HepG2 (cell line): Measurements from ENCODE around the gene CD109. TPM values are rescaled to one million over a fixed set of nuclear protein-coding genes. Genes with fewer than 3 reads are reported as not detected.

ENCODE experiments used
- ATAC-seq: fragments of 200-7000 bp; cut with Tn5 transposase; 3 replicates; pipeline ENCODE4 v1.9.1; 2020; ENCODE audit warnings: mild to moderate bottlenecking, moderate library complexity
- BruUV-seq: library from RNA; stranded (reverse); fragments of 400-500 nt; replicated peaks from 2 replicates; lab custom pipeline; 2021; lab: Mats Ljungman, UMichigan
- CTCF ChIA-PET: fragments of 300-600 bp; formaldehyde crosslinking; extraction: SDS; loops from one replicate; lab custom pipeline; 2021; ENCODE audit warnings: low total read pairs, inconsistent platforms, low intra/inter-chr PET ratio; lab: Yijun Ruan, JAX
- POLR2A ChIA-PET: fragments of 350-600 bp; sonication (Branson Sonifier 250); formaldehyde crosslinking; loops from one replicate; lab custom pipeline; 2020; ENCODE audit warnings: antibody characterized with exemption, inconsistent platforms; lab: Yijun Ruan, JAX
- DNase-seq: peaks from one replicate; pipeline ENCODE4 v3.0.0-alpha.2; 2015; ENCODE audit warnings: low spot score
- FAIRE-seq: peaks from 3 replicates; lab custom pipeline; 2011; peaks lifted over from hg19 to GRCh38; lab: Jason Lieb, UNC
- H2AFZ ChIP-seq: one replicate; pipeline ENCODE4 v1.6.1; 2011; ENCODE audit warnings: low read length, inconsistent platforms
- H3K27ac ChIP-seq: fragments of 300-600 bp; 3 replicates; pipeline ENCODE4 v1.8.0; 2011; ENCODE audit warnings: mixed run types, mild to moderate bottlenecking, mixed read lengths, low read length, inconsistent platforms; ENCODE audit not compliant: insufficient read depth; ENCODE audit errors: extremely low read length
- H3K27me3 ChIP-seq, 2 experiments: fragments of 200-600 bp in 1 of 2; 2 replicates in 1 of 2; 3 replicates in 1 of 2; pipeline versions ENCODE4 v1.6.0 to v1.8.0; 2011; ENCODE audit warnings: low read length in 2 of 2, mild to moderate bottlenecking in 2 of 2, moderate library complexity in 2 of 2, inconsistent platforms in 1 of 2; ENCODE audit not compliant: insufficient read depth in 2 of 2, control insufficient read depth in 1 of 2
- H3K36me3 ChIP-seq, 2 experiments: fragments of 200-600 bp in 1 of 2; replicated peaks in 1 of 2; 2 replicates in 1 of 2; 3 replicates in 1 of 2; pipeline versions ENCODE4 v1.5.1 to v1.8.0; 2011; ENCODE audit warnings: low read length in 2 of 2, inconsistent platforms in 1 of 2; ENCODE audit not compliant: insufficient read depth in 2 of 2, control insufficient read depth in 1 of 2
- H3K4me1 ChIP-seq: 2 replicates; pipeline ENCODE4 v1.5.1; 2012; ENCODE audit warnings: low read length, inconsistent platforms; ENCODE audit not compliant: insufficient read depth
- H3K4me2 ChIP-seq: 2 replicates; pipeline ENCODE4 v1.6.0; 2011; ENCODE audit warnings: low read depth, low read length, inconsistent platforms
- H3K4me3 ChIP-seq, 3 experiments: fragments of 200-600 bp in 1 of 3; sonication (generic), shearing (Covaris generic) in 1 of 3; replicated peaks in 1 of 3; 2 replicates each; pipeline ENCODE4 v1.5.1; 2011 to 2016; ENCODE audit warnings: low read length in 3 of 3, inconsistent platforms in 2 of 3, low read depth in 2 of 3, mild to moderate bottlenecking in 2 of 3, control low read depth in 1 of 3, mixed read lengths in 1 of 3; ENCODE audit not compliant: insufficient read depth in 1 of 3
- H3K79me2 ChIP-seq: one replicate; pipeline ENCODE4 v1.6.1; 2011; ENCODE audit warnings: low read length, inconsistent platforms; ENCODE audit not compliant: insufficient read depth
- H3K9ac ChIP-seq: 2 replicates; pipeline ENCODE4 v1.6.0; 2011; ENCODE audit warnings: mild to moderate bottlenecking, low read depth, low read length, inconsistent platforms; ENCODE audit not compliant: insufficient read depth
- H3K9me3 ChIP-seq: 2 replicates; pipeline ENCODE4 v1.5.1; 2012; ENCODE audit warnings: mild to moderate bottlenecking, low read length
- H4K20me1 ChIP-seq: 2 replicates; pipeline ENCODE4 v1.6.0; 2011; ENCODE audit warnings: inconsistent platforms, mild to moderate bottlenecking, low read length, moderate library complexity; ENCODE audit not compliant: insufficient read depth
- ISX ChIP-seq: sonication (generic); formaldehyde crosslinking; conservative IDR thresholded peaks from 2 replicates; pipeline ENCODE4 v1.5.0; 2020; ENCODE audit warnings: missing genetic modification reagents
- KAT8 ChIP-seq: IDR thresholded peaks from 2 replicates; pipeline ENCODE4 v1.6.1; 2016; ENCODE audit warnings: missing genetic modification reagents, missing compliant biosample characterization
- MTA1 ChIP-seq: sonication (generic); formaldehyde crosslinking; IDR thresholded peaks from 2 replicates; pipeline ENCODE4 v1.4.0; 2020; ENCODE audit warnings: missing genetic modification reagents, mild to moderate bottlenecking, borderline replicate concordance
- NKX3-1 ChIP-seq: sonication (generic); formaldehyde crosslinking; IDR thresholded peaks from 2 replicates; pipeline ENCODE4 v1.5.0; 2020; ENCODE audit warnings: missing genetic modification reagents
- RBM22 ChIP-seq: fragments of 200-400 bp; formaldehyde crosslinking; optimal IDR thresholded peaks from 2 replicates; pipeline ENCODE3; 2017; ENCODE audit warnings: mild to moderate bottlenecking, low read length, moderate library complexity
- SNRNP70 ChIP-seq: fragments of 200-400 bp; formaldehyde crosslinking; IDR thresholded peaks from 2 replicates; pipeline ENCODE4 v1.6.1; 2017; ENCODE audit warnings: mild to moderate bottlenecking, low read depth, low read length, moderate library complexity
- WIZ ChIP-seq: sonication (generic); formaldehyde crosslinking; IDR thresholded peaks from 2 replicates; pipeline ENCODE4 v1.5.1; 2020; ENCODE audit warnings: mild to moderate bottlenecking, missing genetic modification reagents
- ZNF605 ChIP-seq: sonication (generic); formaldehyde crosslinking; IDR thresholded peaks from 2 replicates; pipeline ENCODE4 v1.8.0; 2022; ENCODE audit warnings: mild to moderate bottlenecking, missing genetic modification reagents
- WGBS: methylation state at CpG from one replicate; pipeline ENCODE4 v1.1.6; 2017; ENCODE audit warnings: low lambda C conversion rate; 5-methylcytosine and 5-hydroxymethylcytosine counted together
- in situ Hi-C: cut with HindIII; loops from 2 replicates; pipeline ENCODE4 v1.10.0; 2017; ENCODE audit warnings: low pct_unique_long_range_greater_than_20kb; ENCODE audit not compliant: extremely low pct_ligation_motif_present
- intact Hi-C: fragments of 100-400 bp; cut with micrococcal nuclease; formaldehyde crosslinking; loops from one replicate; pipeline ENCODE4 v1.10.0; 2022; ENCODE audit not compliant: unreplicated experiment
- polyA plus RNA-seq, 8 experiments: library from polyadenylated mRNA; depleted of rRNA in 3 of 8; stranded (reverse) in 7 of 8; unstranded in 1 of 8; fragments of >200 nt; fragmentation: Illumina TruSeq in 4 of 8; extraction: Trizol in 4 of 8; gene quantifications; 2 replicates each; pipeline versions ENCODE4 v1.2.1 to v1.2.3, GENCODE V29; 2011 to 2016; ENCODE audit warnings: low read depth in 4 of 8, missing spikeins in 1 of 8, mixed read lengths in 1 of 8; ENCODE audit not compliant: insufficient read depth in 1 of 8
- total RNA-seq, 5 experiments: library from RNA; depleted of rRNA; stranded (reverse); fragments of >200 nt; fragmentation: Illumina TruSeq; extraction: Trizol; gene quantifications; 2 replicates each; pipeline ENCODE4 v1.2.3, GENCODE V29; 2016; ENCODE audit warnings: low read depth in 1 of 5
- TF ChIP-seq, protein P1 (sequence below), 2 experiments: fragments of 450-650 bp in 1 of 2; sonication (generic) in 1 of 2; formaldehyde crosslinking; IDR thresholded peaks; 2 replicates each; pipeline versions ENCODE4 v1.5.0 to v1.8.0; 2020 to 2022; ENCODE audit warnings: mild to moderate bottlenecking in 1 of 2, missing genetic modification reagents in 1 of 2
- TF ChIP-seq, protein P2 (sequence below): sonication (generic); formaldehyde crosslinking; conservative IDR thresholded peaks from 2 replicates; pipeline ENCODE4 v1.8.0; 2022; ENCODE audit warnings: missing genetic modification reagents
- TF ChIP-seq, protein P3 (sequence below): IDR thresholded peaks from 2 replicates; pipeline ENCODE4 v1.6.1; 2016; ENCODE audit warnings: mild to moderate bottlenecking, missing biosample characterization, missing genetic modification reagents
- TF ChIP-seq, protein P4 (sequence below): sonication (generic); formaldehyde crosslinking; IDR thresholded peaks from 2 replicates; pipeline ENCODE4 v1.4.0; 2020; ENCODE audit warnings: missing genetic modification reagents, borderline replicate concordance
- TF ChIP-seq, protein P5 (sequence below): IDR thresholded peaks from 2 replicates; pipeline ENCODE4 v1.4.0; 2020; ENCODE audit warnings: mild to moderate bottlenecking, missing genetic modification reagents

Gene CD109
- total and polyA plus RNA-seq, 2 of the 13 experiments (the other 11 are each of a cell fraction or from before 2014, with no cell fraction given), result 0.93 to 2.1 TPM

DNA sequence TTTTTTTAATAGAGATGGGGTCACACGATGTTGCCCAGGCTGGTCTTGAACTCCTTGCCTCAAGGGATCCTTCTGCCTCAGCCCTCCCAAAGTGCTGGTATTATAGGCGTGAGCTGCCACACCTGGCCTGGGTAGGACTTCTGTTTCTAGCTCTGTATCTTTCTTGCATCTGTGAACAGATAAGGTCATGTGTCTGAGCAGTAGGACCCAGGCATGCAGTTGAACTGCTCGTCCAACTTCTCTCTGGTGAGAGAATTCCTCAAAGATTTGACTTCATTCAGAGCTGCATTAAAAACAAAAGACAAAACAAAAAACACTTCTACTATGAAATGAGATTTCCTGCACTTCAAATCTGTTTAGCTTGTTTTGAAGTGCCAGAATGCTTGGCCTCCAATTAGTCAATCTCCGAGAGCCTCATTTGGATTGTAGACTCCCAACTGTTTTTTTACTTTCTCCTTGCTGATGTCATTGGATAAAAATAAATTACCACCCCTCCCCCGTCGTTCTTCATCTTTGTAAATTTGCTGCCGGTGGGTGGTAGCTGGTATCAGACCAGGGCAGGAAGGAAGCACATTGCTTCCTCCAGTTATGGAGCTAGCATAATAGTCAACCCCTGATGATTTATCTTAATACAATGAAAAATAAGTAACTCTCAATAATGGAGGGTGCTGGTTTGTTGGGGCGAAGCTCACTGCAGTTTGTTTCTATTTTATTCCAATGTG lies 17.6 kb downstream of the CD109 start:
- ChIA-PET CTCF (no interaction called here), POLR2A (no interaction called here)
- DNase-seq (no peak), ATAC-seq (no peak), FAIRE-seq (no peak)
- no TSS peak for BruUV-seq
- Histone ChIP-seq H3K4me2 (no peak overlapping the region), H3K79me2 (no peaks in the 10 kb centered on the region), H3K9ac (no peak overlapping the region), H3K27me3 (no peaks in the 10 kb centered on the region), H3K36me3 (no peaks in the 10 kb centered on the region), H3K27ac (no peak overlapping the region), H3K4me1 (0 out of 2 replicates have a peak, but pooled peaks cover 12% of the 10 kb centered on the region), H4K20me1 (no peaks in the 10 kb centered on the region), H3K9me3 (no peaks in the 10 kb centered on the region), H2AFZ (no peak overlapping the region), H3K4me3 (no peak overlapping the region)
- intact Hi-C loops (no loop called here), in situ Hi-C loops (no loop called here)
- 77% methylated on average over 8 of the region's 8 CpGs for WGBS
- TF ChIP-seq KAT8 (CRISPR knock-in tag) (no peak), NKX3-1 (no peak), RBM22 (no peak), ISX (no peak), MTA1 (no peak), WIZ (CRISPR knock-in tag) (no peak), ZNF605 (CRISPR knock-in tag) (no peak), SNRNP70 (no peak)
- TF ChIP-seq, protein P1, sequence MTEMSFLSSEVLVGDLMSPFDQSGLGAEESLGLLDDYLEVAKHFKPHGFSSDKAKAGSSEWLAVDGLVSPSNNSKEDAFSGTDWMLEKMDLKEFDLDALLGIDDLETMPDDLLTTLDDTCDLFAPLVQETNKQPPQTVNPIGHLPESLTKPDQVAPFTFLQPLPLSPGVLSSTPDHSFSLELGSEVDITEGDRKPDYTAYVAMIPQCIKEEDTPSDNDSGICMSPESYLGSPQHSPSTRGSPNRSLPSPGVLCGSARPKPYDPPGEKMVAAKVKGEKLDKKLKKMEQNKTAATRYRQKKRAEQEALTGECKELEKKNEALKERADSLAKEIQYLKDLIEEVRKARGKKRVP (CRISPR knock-in tag; IDR thresholded peaks at IDR 0.05), result no peak
- TF ChIP-seq, protein P2, sequence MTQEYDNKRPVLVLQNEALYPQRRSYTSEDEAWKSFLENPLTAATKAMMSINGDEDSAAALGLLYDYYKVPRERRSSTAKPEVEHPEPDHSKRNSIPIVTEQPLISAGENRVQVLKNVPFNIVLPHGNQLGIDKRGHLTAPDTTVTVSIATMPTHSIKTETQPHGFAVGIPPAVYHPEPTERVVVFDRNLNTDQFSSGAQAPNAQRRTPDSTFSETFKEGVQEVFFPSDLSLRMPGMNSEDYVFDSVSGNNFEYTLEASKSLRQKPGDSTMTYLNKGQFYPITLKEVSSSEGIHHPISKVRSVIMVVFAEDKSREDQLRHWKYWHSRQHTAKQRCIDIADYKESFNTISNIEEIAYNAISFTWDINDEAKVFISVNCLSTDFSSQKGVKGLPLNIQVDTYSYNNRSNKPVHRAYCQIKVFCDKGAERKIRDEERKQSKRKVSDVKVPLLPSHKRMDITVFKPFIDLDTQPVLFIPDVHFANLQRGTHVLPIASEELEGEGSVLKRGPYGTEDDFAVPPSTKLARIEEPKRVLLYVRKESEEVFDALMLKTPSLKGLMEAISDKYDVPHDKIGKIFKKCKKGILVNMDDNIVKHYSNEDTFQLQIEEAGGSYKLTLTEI (CRISPR knock-in tag), result no peak
- TF ChIP-seq, protein P3, sequence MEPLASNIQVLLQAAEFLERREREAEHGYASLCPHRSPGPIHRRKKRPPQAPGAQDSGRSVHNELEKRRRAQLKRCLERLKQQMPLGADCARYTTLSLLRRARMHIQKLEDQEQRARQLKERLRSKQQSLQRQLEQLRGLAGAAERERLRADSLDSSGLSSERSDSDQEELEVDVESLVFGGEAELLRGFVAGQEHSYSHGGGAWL (CRISPR knock-in tag), result no peak
- TF ChIP-seq, protein P4, sequence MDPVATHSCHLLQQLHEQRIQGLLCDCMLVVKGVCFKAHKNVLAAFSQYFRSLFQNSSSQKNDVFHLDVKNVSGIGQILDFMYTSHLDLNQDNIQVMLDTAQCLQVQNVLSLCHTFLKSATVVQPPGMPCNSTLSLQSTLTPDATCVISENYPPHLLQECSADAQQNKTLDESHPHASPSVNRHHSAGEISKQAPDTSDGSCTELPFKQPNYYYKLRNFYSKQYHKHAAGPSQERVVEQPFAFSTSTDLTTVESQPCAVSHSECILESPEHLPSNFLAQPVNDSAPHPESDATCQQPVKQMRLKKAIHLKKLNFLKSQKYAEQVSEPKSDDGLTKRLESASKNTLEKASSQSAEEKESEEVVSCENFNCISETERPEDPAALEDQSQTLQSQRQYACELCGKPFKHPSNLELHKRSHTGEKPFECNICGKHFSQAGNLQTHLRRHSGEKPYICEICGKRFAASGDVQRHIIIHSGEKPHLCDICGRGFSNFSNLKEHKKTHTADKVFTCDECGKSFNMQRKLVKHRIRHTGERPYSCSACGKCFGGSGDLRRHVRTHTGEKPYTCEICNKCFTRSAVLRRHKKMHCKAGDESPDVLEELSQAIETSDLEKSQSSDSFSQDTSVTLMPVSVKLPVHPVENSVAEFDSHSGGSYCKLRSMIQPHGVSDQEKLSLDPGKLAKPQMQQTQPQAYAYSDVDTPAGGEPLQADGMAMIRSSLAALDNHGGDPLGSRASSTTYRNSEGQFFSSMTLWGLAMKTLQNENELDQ (CRISPR knock-in tag), result no peak
- TF ChIP-seq, protein P5, sequence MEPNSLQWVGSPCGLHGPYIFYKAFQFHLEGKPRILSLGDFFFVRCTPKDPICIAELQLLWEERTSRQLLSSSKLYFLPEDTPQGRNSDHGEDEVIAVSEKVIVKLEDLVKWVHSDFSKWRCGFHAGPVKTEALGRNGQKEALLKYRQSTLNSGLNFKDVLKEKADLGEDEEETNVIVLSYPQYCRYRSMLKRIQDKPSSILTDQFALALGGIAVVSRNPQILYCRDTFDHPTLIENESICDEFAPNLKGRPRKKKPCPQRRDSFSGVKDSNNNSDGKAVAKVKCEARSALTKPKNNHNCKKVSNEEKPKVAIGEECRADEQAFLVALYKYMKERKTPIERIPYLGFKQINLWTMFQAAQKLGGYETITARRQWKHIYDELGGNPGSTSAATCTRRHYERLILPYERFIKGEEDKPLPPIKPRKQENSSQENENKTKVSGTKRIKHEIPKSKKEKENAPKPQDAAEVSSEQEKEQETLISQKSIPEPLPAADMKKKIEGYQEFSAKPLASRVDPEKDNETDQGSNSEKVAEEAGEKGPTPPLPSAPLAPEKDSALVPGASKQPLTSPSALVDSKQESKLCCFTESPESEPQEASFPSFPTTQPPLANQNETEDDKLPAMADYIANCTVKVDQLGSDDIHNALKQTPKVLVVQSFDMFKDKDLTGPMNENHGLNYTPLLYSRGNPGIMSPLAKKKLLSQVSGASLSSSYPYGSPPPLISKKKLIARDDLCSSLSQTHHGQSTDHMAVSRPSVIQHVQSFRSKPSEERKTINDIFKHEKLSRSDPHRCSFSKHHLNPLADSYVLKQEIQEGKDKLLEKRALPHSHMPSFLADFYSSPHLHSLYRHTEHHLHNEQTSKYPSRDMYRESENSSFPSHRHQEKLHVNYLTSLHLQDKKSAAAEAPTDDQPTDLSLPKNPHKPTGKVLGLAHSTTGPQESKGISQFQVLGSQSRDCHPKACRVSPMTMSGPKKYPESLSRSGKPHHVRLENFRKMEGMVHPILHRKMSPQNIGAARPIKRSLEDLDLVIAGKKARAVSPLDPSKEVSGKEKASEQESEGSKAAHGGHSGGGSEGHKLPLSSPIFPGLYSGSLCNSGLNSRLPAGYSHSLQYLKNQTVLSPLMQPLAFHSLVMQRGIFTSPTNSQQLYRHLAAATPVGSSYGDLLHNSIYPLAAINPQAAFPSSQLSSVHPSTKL (CRISPR knock-in tag), result no peak
